Natural killer cell (primary cell): ENCODE data around the gene ARID1B. TPM values are rescaled to one million over a fixed set of nuclear protein-coding genes. Genes with fewer than 3 reads are reported as not detected.

Experiments
- ATAC-seq, 3 donors: fragments of 150-1000 bp in 2 of 3; fragments of 200-7000 bp in 1 of 3; cut with Tn5 transposase; 1 replicate in 1 of 3; 2 replicates in 2 of 3; pipeline ENCODE4 v1.10.0; 2021; ENCODE audit warnings: mild to moderate bottlenecking in 2 of 3, moderate library complexity in 2 of 3
- DNase-seq, 2 donors: peaks; one replicate each; pipeline versions ENCODE4 v3.0.0 to v3.0.0-alpha.2; 2013 to 2021; ENCODE audit warnings: mixed read lengths in 1 of 2
- H3K27ac ChIP-seq: one replicate; pipeline ENCODE4 v1.5.1; 2013; ENCODE audit warnings: mild to moderate bottlenecking, low read length
- H3K27me3 ChIP-seq: one replicate; pipeline ENCODE4 v1.6.1; 2013; ENCODE audit warnings: low read length; ENCODE audit not compliant: control insufficient read depth, insufficient read depth
- H3K36me3 ChIP-seq: one replicate; pipeline ENCODE4 v1.6.1; 2013; ENCODE audit warnings: low read length; ENCODE audit not compliant: control insufficient read depth, insufficient read depth
- H3K4me1 ChIP-seq: one replicate; pipeline ENCODE4 v1.6.1; 2013; ENCODE audit warnings: low read length; ENCODE audit not compliant: control insufficient read depth, insufficient read depth
- H3K4me3 ChIP-seq: one replicate; pipeline ENCODE4 v1.5.1; 2013; ENCODE audit warnings: low read length
- H3K9me3 ChIP-seq: one replicate; pipeline ENCODE4 v1.6.1; 2013; ENCODE audit warnings: low read length; ENCODE audit not compliant: control insufficient read depth, insufficient read depth
- H3K27ac Mint-ChIP-seq, 2 donors: one replicate each; pipeline ENCODE4 v1.8.0; 2022; ENCODE audit warnings: mild to moderate bottlenecking in 2 of 2, mixed read lengths in 2 of 2, moderate library complexity in 1 of 2
- H3K27me3 Mint-ChIP-seq, 2 donors: one replicate each; pipeline ENCODE4 v1.8.0; 2022; ENCODE audit warnings: low read depth in 2 of 2, mixed read lengths in 2 of 2
- H3K36me3 Mint-ChIP-seq: one replicate; pipeline ENCODE4 v1.8.0; 2022; ENCODE audit warnings: mixed read lengths
- H3K4me1 Mint-ChIP-seq, 2 donors: one replicate each; pipeline ENCODE4 v1.8.0; 2022; ENCODE audit warnings: mixed read lengths in 2 of 2
- H3K4me3 Mint-ChIP-seq: one replicate; pipeline ENCODE4 v1.8.0; 2022; ENCODE audit warnings: mild to moderate bottlenecking, moderate library complexity, mixed read lengths
- H3K9me3 Mint-ChIP-seq, 2 donors: one replicate each; pipeline ENCODE4 v1.8.0; 2022; ENCODE audit warnings: mixed read lengths in 2 of 2
- WGBS: methylation state at CpG from one replicate; pipeline ENCODE4 v1.1.7; 2013; ENCODE audit warnings: missing lambda C conversion rate; ENCODE audit not compliant: insufficient coverage; 5-methylcytosine and 5-hydroxymethylcytosine counted together
- intact Hi-C: fragments of 100-400 bp; cut with micrococcal nuclease; formaldehyde crosslinking; loops from one replicate; pipeline ENCODE4 v1.14.2; 2022
- total RNA-seq, 4 donors: library from RNA; stranded (reverse); fragments of 120-200 nt in 1 of 4; gene quantifications; one replicate each; pipeline versions ENCODE4 v1.2.3 to v1.2.4, GENCODE V29; 2013 to 2022
- TF ChIP-seq, protein P1 (sequence below): fragments of 200-600 bp; IDR thresholded peaks from one replicate; pipeline ENCODE4 v1.8.0; 2022; ENCODE audit warnings: antibody characterized with exemption

ARID1B gene
- total RNA-seq, 3 donors from 2014 or later (not counting 1 experiment from before 2014, with no cell fraction given) = 180 to 201 (median 189) TPM

DNA sequence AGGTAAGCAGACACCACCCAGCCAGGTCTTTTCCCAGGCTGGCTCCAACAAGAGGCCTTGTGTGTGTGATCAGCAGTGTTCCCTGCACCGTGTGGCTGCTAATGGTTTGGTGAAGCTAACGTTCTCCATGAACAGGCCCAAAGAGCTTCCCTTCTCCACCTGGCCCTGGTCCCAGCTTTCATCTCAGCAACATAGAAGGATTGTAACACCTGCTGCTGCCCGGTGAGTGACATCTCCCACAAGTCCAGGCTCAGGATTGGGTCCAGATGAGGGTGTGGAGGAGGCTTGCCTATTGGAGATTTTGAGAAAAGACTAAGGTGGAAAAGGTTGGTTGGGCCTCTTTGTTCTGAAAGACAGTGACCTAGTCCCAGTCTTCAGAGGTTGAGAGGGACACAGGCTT, 456.5 kb downstream of the ARID1B start:
- H3K9me3 ChIP-seq = peaks cover 8% of the 10 kb centered on the region
- H3K27me3 ChIP-seq = peaks cover 29% of the 10 kb centered on the region
- DNase-seq = no peak
- H3K4me3 ChIP-seq = no peak overlapping the region
- intact Hi-C loops = no loop called here
- peaks cover 18% of the 10 kb centered on the region for H3K4me1 ChIP-seq
- 94% methylated on average over 3 of the region's 3 CpGs for WGBS
- Mint-ChIP-seq H3K4me3 (peak overlapping the region; percentile 35), H3K36me3 (no peaks in the 10 kb centered on the region), H3K27me3 (peaks cover 34 to 48% of the 10 kb centered on the region in 2 donors), H3K4me1 (peaks cover 19 to 30% of the 10 kb centered on the region in 2 donors), H3K9me3 (peaks cover 4% of the 10 kb centered on the region in 2 donors), H3K27ac (no peak overlapping the region)
- TF ChIP-seq, protein P1, sequence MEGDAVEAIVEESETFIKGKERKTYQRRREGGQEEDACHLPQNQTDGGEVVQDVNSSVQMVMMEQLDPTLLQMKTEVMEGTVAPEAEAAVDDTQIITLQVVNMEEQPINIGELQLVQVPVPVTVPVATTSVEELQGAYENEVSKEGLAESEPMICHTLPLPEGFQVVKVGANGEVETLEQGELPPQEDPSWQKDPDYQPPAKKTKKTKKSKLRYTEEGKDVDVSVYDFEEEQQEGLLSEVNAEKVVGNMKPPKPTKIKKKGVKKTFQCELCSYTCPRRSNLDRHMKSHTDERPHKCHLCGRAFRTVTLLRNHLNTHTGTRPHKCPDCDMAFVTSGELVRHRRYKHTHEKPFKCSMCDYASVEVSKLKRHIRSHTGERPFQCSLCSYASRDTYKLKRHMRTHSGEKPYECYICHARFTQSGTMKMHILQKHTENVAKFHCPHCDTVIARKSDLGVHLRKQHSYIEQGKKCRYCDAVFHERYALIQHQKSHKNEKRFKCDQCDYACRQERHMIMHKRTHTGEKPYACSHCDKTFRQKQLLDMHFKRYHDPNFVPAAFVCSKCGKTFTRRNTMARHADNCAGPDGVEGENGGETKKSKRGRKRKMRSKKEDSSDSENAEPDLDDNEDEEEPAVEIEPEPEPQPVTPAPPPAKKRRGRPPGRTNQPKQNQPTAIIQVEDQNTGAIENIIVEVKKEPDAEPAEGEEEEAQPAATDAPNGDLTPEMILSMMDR = no peak
- H3K36me3 ChIP-seq = no peaks in the 10 kb centered on the region
- no peak overlapping the region for H3K27ac ChIP-seq
- no peak for ATAC-seq

DNA sequence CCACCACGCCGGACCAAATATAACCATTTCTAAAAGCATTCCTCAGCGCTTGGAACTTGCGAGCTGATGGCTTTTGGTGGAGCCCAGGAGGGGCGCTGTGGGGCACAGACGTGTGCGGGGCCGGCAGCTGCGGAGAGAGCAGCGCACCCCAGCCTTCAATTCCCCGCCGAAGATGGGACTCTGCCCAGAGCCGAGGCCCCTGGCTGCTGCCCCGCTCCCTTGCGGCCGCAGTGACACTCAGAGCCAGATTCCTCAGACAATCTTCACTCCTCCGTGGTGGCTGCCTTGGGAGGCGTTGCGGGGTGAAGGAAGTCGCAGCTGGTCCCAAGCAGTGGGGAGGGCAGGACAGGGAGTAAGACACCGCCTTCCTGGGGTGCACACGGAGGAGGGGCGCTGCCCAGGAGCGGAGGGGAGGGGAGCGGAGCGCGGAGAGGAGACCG, 458.4 kb downstream of the ARID1B start:
- peaks cover 31 to 36% of the 10 kb centered on the region in 2 donors for H3K27me3 Mint-ChIP-seq
- H3K27ac Mint-ChIP-seq = peak overlapping the region; percentile 43 to 92
- no peaks in the 10 kb centered on the region for H3K36me3 Mint-ChIP-seq

DNA sequence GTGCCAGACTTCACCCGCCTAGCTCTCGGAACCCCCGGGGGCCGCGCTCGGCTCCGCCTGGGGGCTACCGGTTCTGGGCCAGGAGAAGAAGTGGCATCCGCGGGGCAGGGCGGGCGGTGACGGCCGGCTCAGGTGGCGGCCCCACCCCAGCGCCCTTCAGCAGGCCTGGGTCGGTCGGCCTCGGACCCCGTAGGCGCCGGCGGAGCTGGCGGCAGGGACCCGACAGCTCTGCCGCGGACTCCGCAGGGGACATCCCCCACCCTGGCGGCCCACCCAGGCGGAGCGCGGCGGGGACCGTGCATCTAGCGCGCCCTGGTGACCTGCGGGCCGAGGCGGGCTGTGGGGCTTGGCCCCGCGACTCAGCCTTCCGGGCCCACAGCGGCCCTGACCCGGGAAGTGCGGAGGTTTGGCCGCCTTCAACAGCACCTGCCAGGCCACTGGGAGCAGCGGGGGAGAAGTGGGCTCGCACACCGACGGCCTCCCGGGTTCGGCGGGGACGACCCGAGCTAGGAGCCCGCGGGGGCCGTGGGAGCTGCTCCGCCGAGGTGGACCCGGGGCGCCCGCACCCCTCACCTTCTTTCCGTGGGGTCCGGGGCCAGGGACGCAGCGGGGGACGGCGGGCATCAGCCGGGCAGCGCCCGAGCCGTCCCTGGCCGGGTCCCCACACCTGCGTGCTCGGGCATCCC, 459.0 kb downstream of the ARID1B start:
- Mint-ChIP-seq H3K9me3 (peaks cover 4% of the 10 kb centered on the region in 2 donors), H3K4me1 (peaks cover 19 to 35% of the 10 kb centered on the region in 2 donors), H3K4me3 (peak overlapping the region; percentile 96), H3K27ac (peak overlapping the region; percentile 43 to 92), H3K27me3 (peaks cover 33 to 36% of the 10 kb centered on the region in 2 donors), H3K36me3 (no peaks in the 10 kb centered on the region)
- TF ChIP-seq, protein P1 = no peak
- Histone ChIP-seq H3K27me3 (peaks cover 31% of the 10 kb centered on the region), H3K4me1 (peaks cover 29% of the 10 kb centered on the region), H3K27ac (no peak overlapping the region), H3K36me3 (no peaks in the 10 kb centered on the region), H3K4me3 (peak overlapping the region; percentile 45), H3K9me3 (peaks cover 8% of the 10 kb centered on the region)
- WGBS = 2% methylated on average over 76 of the region's 76 CpGs
- peak; percentile 44 to 59 (median 46) for ATAC-seq
- intact Hi-C loops = loop anchor here (5.0 kb wide), 3 partner anchors 36 to 316 kb away; no protein-coding TSS in a partner anchor
- DNase-seq = peak; percentile 25 to 45

More for the DNA sequence above, 458.4 kb downstream of the ARID1B start:
- peak; percentile 64 to 76 (median 74) for ATAC-seq
- peak overlapping the region; percentile 96 for H3K4me3 Mint-ChIP-seq
- Histone ChIP-seq H3K27ac (no peak overlapping the region), H3K4me1 (peaks cover 24% of the 10 kb centered on the region), H3K4me3 (peak overlapping the region; percentile 45), H3K9me3 (peaks cover 8% of the 10 kb centered on the region), H3K27me3 (peaks cover 29% of the 10 kb centered on the region), H3K36me3 (no peaks in the 10 kb centered on the region)
- peak; percentile 33 to 79 for DNase-seq
- 1% methylated on average over 28 of the region's 28 CpGs for WGBS
- peaks cover 4% of the 10 kb centered on the region in 2 donors for H3K9me3 Mint-ChIP-seq
- TF ChIP-seq, protein P1 = peak; percentile 58
- peaks cover 19 to 33% of the 10 kb centered on the region in 2 donors for H3K4me1 Mint-ChIP-seq
- intact Hi-C loops = loop anchor here (5.0 kb wide), 3 partner anchors 37 to 317 kb away; no protein-coding TSS in a partner anchor
